GM12878 (cell line): ENCODE results near the gene PITRM1. TPM values are rescaled to one million over a fixed set of nuclear protein-coding genes. Genes with fewer than 3 reads are reported as not detected.

Experiments used
- CBX5 ChIP-seq: sonication (generic); IDR thresholded peaks from 2 replicates; pipeline ENCODE4 v1.6.1; 2016; ENCODE audit warnings: low read depth, moderate library complexity, mild to moderate bottlenecking, inconsistent platforms
- CHD1 ChIP-seq: IDR thresholded peaks from 2 replicates; pipeline ENCODE4 v1.6.1; 2012; ENCODE audit warnings: low read depth, low read length, improper control_type of control experiment
- E2F8 ChIP-seq: fragments of 450-650 bp; IDR thresholded peaks from 2 replicates; pipeline ENCODE4 v1.6.1; 2018; ENCODE audit warnings: mild to moderate bottlenecking, low read depth, moderate library complexity; ENCODE audit not compliant: partially characterized antibody
- EGR1 ChIP-seq, 2 experiments: IDR thresholded peaks; 1 replicate in 1 of 2; 2 replicates in 1 of 2; pipeline ENCODE4 v1.6.1; 2011 to 2012; ENCODE audit warnings: low read depth in 2 of 2, low read length in 2 of 2, borderline replicate concordance in 1 of 2, mild to moderate bottlenecking in 1 of 2, moderate library complexity in 1 of 2
- ETV6 ChIP-seq, 2 experiments: fragments of 450-650 bp in 1 of 2; IDR thresholded peaks in 1 of 2; conservative IDR thresholded peaks in 1 of 2; 2 replicates each; pipeline ENCODE4 v1.6.1; 2014; ENCODE audit warnings: antibody characterized with exemption in 1 of 2, borderline replicate concordance in 1 of 2, low read depth in 1 of 2, mild to moderate bottlenecking in 1 of 2, moderate library complexity in 1 of 2
- FOS ChIP-seq: IDR thresholded peaks from 3 replicates; pipeline ENCODE4 v1.6.1; 2011; ENCODE audit warnings: borderline replicate concordance; ENCODE audit not compliant: insufficient read length; ENCODE audit errors: extremely low read depth
- FOXM1 ChIP-seq: IDR thresholded peaks from 2 replicates; pipeline ENCODE4 v1.6.1; 2012; ENCODE audit warnings: low read depth, mild to moderate bottlenecking, inconsistent platforms, low read length, moderate library complexity
- IKZF1 ChIP-seq: fragments of 450-650 bp; conservative IDR thresholded peaks from 2 replicates; pipeline ENCODE4 v1.6.1; 2017; ENCODE audit warnings: antibody characterized with exemption, mild to moderate bottlenecking
- KDM1A ChIP-seq: fragments of 200-600 bp; sonication (generic); IDR thresholded peaks from 2 replicates; pipeline ENCODE4 v1.6.1; 2016; ENCODE audit warnings: borderline replicate concordance
- MEF2B ChIP-seq: fragments of 450-650 bp; IDR thresholded peaks from 2 replicates; pipeline ENCODE4 v1.6.1; 2018; ENCODE audit warnings: mild to moderate bottlenecking, moderate library complexity; ENCODE audit not compliant: partially characterized antibody, poor library complexity, severe bottlenecking
- MXI1 ChIP-seq: fragments of 150-350 bp; IDR thresholded peaks from 2 replicates; pipeline ENCODE4 v1.6.1; 2011; ENCODE audit warnings: low read depth, mild to moderate bottlenecking, inconsistent platforms, low read length, improper control_type of control experiment
- NBN ChIP-seq: fragments of 450-650 bp; IDR thresholded peaks from 2 replicates; pipeline ENCODE4 v1.6.1; 2016
- NFXL1 ChIP-seq: fragments of 450-650 bp; IDR thresholded peaks from 2 replicates; pipeline ENCODE4 v1.6.1; 2017; ENCODE audit warnings: antibody characterized with exemption, mild to moderate bottlenecking, borderline replicate concordance
- PAX8 ChIP-seq: fragments of 450-650 bp; IDR thresholded peaks from 2 replicates; pipeline ENCODE4 v1.6.1; 2017; ENCODE audit warnings: mild to moderate bottlenecking, moderate library complexity
- POLR2AphosphoS5 ChIP-seq: IDR thresholded peaks from 2 replicates; pipeline ENCODE4 v1.6.1; 2011; ENCODE audit warnings: mild to moderate bottlenecking, low read length, inconsistent platforms
- RAD51 ChIP-seq: fragments of 450-650 bp; IDR thresholded peaks from 2 replicates; pipeline ENCODE4 v1.6.1; 2016; ENCODE audit warnings: moderate library complexity, mild to moderate bottlenecking, inconsistent platforms
- RFX5 ChIP-seq: IDR thresholded peaks from 2 replicates; pipeline ENCODE4 v1.6.1; 2011; ENCODE audit warnings: low read depth, low read length, improper control_type of control experiment
- SMC3 ChIP-seq: IDR thresholded peaks from 2 replicates; pipeline ENCODE4 v1.6.1; 2011; ENCODE audit warnings: low read length, improper control_type of control experiment, borderline replicate concordance
- SPI1 ChIP-seq: IDR thresholded peaks from 2 replicates; pipeline ENCODE4 v1.6.1; 2011; ENCODE audit warnings: low read depth, mild to moderate bottlenecking, low read length, moderate library complexity, borderline replicate concordance; ENCODE audit not compliant: insufficient read depth
- SREBF1 ChIP-seq: IDR thresholded peaks from 2 replicates; pipeline ENCODE4 v1.6.1; 2012; ENCODE audit warnings: mild to moderate bottlenecking, low read length
- STAT3 ChIP-seq: IDR thresholded peaks from 2 replicates; pipeline ENCODE4 v1.6.1; 2011; ENCODE audit warnings: low read depth, low read length, improper control_type of control experiment
- SUPT20H ChIP-seq: IDR thresholded peaks from 2 replicates; pipeline ENCODE4 v1.6.1; 2011; ENCODE audit warnings: low read depth, mild to moderate bottlenecking, low read length, moderate library complexity, borderline replicate concordance; ENCODE audit not compliant: control insufficient read depth
- ZNF274 ChIP-seq: IDR thresholded peaks from one replicate; pipeline ENCODE4 v1.8.0; 2011; ENCODE audit not compliant: insufficient read length, insufficient read depth
- ZSCAN29 ChIP-seq: fragments of 450-650 bp; IDR thresholded peaks from 2 replicates; pipeline ENCODE4 v1.6.1; 2017; ENCODE audit warnings: mild to moderate bottlenecking, moderate library complexity
- polyA plus RNA-seq, 11 experiments: library from polyadenylated mRNA; depleted of rRNA in 4 of 11; unstranded in 6 of 11; stranded (reverse) in 5 of 11; fragments of >200 nt; fragmentation: Nextera tagmentation in 4 of 11; fragmentation: Illumina TruSeq in 1 of 11; extraction: Ambion mirVana in 4 of 11; extraction: Trizol in 1 of 11; gene quantifications; 1 replicate in 1 of 11; 2 replicates in 10 of 11; pipeline versions ENCODE4 v1.2.1 to v1.2.3, GENCODE V29; 2011 to 2016; ENCODE audit warnings: inconsistent platforms in 2 of 11, missing spikeins in 2 of 11, low read depth in 1 of 11
- total RNA-seq, 4 experiments: library from RNA; depleted of rRNA in 3 of 4; stranded (reverse); fragments of >200 nt in 3 of 4; fragmentation: Illumina TruSeq in 1 of 4; extraction: Trizol in 1 of 4; gene quantifications; 2 replicates each; pipeline versions ENCODE4 v1.2.1 to v1.2.3, GENCODE V29; 2013 to 2021
- TF ChIP-seq, protein P1 (sequence below): fragments of 450-650 bp; IDR thresholded peaks from 2 replicates; pipeline ENCODE4 v1.6.1; 2014; ENCODE audit warnings: mild to moderate bottlenecking
- TF ChIP-seq, protein P2 (sequence below): fragments of 450-650 bp; IDR thresholded peaks from 2 replicates; pipeline ENCODE4 v1.6.1; 2018; ENCODE audit warnings: borderline replicate concordance, mild to moderate bottlenecking; ENCODE audit not compliant: partially characterized antibody

Gene PITRM1
- total and polyA plus RNA-seq, 10 of the 15 experiments (the other 5 are each of a cell fraction or from before 2014, with no cell fraction given) = 15.5 to 53.0 (median 45.0) TPM

GRCh38 chr10:3197348-3198003 lies 24.9 kb upstream of the PITRM1 start (continued):
- TF ChIP-seq MEF2B (no peak), E2F8 (no peak), NBN (0 out of 2 replicates have a peak, but pooled peaks have one; percentile 36), RAD51 (no peak), EGR1 (IDR thresholded peaks at IDR 0.05; ENCODE audit: borderline replicate concordance in 1 of 2, low read depth in 2 of 2, low read length in 2 of 2) (no peak), MXI1 (no peak), CBX5 (no peak), FOS (no peak), POLR2AphosphoS5 (no peak), SMC3 (peak; percentile 49; the same call in 1 of the 2 replicates), SREBF1 (no peak), PAX8 (no peak), KDM1A (no peak), FOXM1 (peak; percentile 72), SPI1 (no peak), NFXL1 (no peak), ZNF274 (no peak), ZSCAN29 (no peak), STAT3 (no peak), SUPT20H (no peak), IKZF1 (peak; percentile 68), ETV6 (conservative IDR thresholded peaks at IDR 0.05 in 1 of 2, IDR thresholded peaks at IDR 0.05 in 1 of 2; ENCODE audit: borderline replicate concordance in 1 of 2, low read depth in 1 of 2) (peak in 1 of 2 experiments; percentile 30; a peak in 1 of 4 replicates), RFX5 (no peak), CHD1 (no peak)
- TF ChIP-seq, protein P1, sequence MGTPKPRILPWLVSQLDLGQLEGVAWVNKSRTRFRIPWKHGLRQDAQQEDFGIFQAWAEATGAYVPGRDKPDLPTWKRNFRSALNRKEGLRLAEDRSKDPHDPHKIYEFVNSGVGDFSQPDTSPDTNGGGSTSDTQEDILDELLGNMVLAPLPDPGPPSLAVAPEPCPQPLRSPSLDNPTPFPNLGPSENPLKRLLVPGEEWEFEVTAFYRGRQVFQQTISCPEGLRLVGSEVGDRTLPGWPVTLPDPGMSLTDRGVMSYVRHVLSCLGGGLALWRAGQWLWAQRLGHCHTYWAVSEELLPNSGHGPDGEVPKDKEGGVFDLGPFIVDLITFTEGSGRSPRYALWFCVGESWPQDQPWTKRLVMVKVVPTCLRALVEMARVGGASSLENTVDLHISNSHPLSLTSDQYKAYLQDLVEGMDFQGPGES = no peak
- TF ChIP-seq, protein P2, sequence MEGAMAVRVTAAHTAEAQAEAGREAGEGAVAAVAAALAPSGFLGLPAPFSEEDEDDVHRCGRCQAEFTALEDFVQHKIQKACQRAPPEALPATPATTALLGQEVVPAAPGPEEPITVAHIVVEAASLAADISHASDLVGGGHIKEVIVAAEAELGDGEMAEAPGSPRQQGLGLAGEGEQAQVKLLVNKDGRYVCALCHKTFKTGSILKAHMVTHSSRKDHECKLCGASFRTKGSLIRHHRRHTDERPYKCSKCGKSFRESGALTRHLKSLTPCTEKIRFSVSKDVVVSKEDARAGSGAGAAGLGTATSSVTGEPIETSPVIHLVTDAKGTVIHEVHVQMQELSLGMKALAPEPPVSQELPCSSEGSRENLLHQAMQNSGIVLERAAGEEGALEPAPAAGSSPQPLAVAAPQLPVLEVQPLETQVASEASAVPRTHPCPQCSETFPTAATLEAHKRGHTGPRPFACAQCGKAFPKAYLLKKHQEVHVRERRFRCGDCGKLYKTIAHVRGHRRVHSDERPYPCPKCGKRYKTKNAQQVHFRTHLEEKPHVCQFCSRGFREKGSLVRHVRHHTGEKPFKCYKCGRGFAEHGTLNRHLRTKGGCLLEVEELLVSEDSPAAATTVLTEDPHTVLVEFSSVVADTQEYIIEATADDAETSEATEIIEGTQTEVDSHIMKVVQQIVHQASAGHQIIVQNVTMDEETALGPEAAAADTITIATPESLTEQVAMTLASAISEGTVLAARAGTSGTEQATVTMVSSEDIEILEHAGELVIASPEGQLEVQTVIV = no peak
